Neutrophil (primary cell): ENCODE results near the gene SENP3.

Experiments used
- H3K27ac ChIP-seq: fragments of 200-600 bp; sonication (generic); 2 replicates; pipeline ENCODE4 v1.5.1; 2016; ENCODE audit warnings: mild to moderate bottlenecking, moderate library complexity
- H3K27me3 ChIP-seq: fragments of 200-600 bp; sonication (generic); 2 replicates; pipeline ENCODE4 v1.6.0; 2016; ENCODE audit warnings: mild to moderate bottlenecking
- H3K36me3 ChIP-seq: fragments of 200-600 bp; sonication (generic); 2 replicates; pipeline ENCODE4 v1.5.1; 2017
- H3K4me1 ChIP-seq, 2 experiments: fragments of 200-600 bp in 1 of 2; sonication (generic) in 1 of 2; 1 replicate in 1 of 2; 2 replicates in 1 of 2; pipeline versions ENCODE4 v1.5.1 to v1.6.1; 2013 to 2016; ENCODE audit warnings: low read depth in 1 of 2, low read length in 1 of 2, mild to moderate bottlenecking in 1 of 2, moderate library complexity in 1 of 2; ENCODE audit not compliant: control insufficient read depth in 1 of 2, insufficient read depth in 1 of 2
- H3K4me3 ChIP-seq, 2 experiments: fragments of 200-600 bp in 1 of 2; sonication (generic) in 1 of 2; 1 replicate in 1 of 2; 2 replicates in 1 of 2; pipeline ENCODE4 v1.5.1; 2013 to 2016; ENCODE audit warnings: low read depth in 1 of 2, low read length in 1 of 2, mild to moderate bottlenecking in 1 of 2, moderate library complexity in 1 of 2
- H3K9me3 ChIP-seq: fragments of 200-600 bp; sonication (generic); 2 replicates; pipeline ENCODE4 v1.5.1; 2016
- CTCF ChIP-seq: fragments of 200-600 bp; sonication (generic); IDR thresholded peaks from 2 replicates; pipeline ENCODE4 v1.5.1; 2016; ENCODE audit warnings: antibody characterized with exemption

SENP3 gene

GRCh38 chr17:7557147-7557764 is 4.5 kb upstream of the SENP3 start:
- Histone ChIP-seq H3K9me3 (no peaks in the 10 kb centered on the region), H3K4me1 (peaks cover 63 to 70% of the 10 kb centered on the region in 2 experiments), H3K27ac (peak overlapping the region; percentile 92), H3K4me3 (peak overlapping the region in 1 of 2 experiments; percentile 88), H3K36me3 (peaks cover 14% of the 10 kb centered on the region), H3K27me3 (no peaks in the 10 kb centered on the region)
- no peak for TF ChIP-seq CTCF

GRCh38 chr17:7557775-7558543 is 3.8 kb upstream of the SENP3 start:
- peak; percentile 42 for TF ChIP-seq CTCF
- no peaks in the 10 kb centered on the region for H3K27me3 ChIP-seq
- peaks cover 64 to 70% of the 10 kb centered on the region in 2 experiments for H3K4me1 ChIP-seq
- no peaks in the 10 kb centered on the region for H3K9me3 ChIP-seq
- H3K4me3 ChIP-seq = peak overlapping the region; percentile 80 to 88
- peak overlapping the region; percentile 92 for H3K27ac ChIP-seq
- H3K36me3 ChIP-seq = peaks cover 14% of the 10 kb centered on the region

GRCh38 chr17:7558544-7559319 is 3.0 kb upstream of the SENP3 start, which contains the start of gene TNFSF13:
Gene TNFSF13 (plus strand): TSS chr17:7558750. CDS start chr17:7559040, 290 bp downstream.
- H3K4me1 ChIP-seq = peaks cover 58 to 63% of the 10 kb centered on the region in 2 experiments
- no peaks in the 10 kb centered on the region for H3K27me3 ChIP-seq
- H3K9me3 ChIP-seq = no peaks in the 10 kb centered on the region
- peaks cover 15% of the 10 kb centered on the region for H3K36me3 ChIP-seq
- peak within 1 kb of the TSS; percentile 92 for H3K27ac ChIP-seq
- no peak for TF ChIP-seq CTCF
- H3K4me3 ChIP-seq = peak within 1 kb of the TSS; percentile 80 to 88

GRCh38 chr17:7559320-7560171 is 2.2 kb upstream of the SENP3 start:
- Histone ChIP-seq H3K27ac (peak overlapping the region; percentile 92), H3K9me3 (no peaks in the 10 kb centered on the region), H3K4me3 (peak overlapping the region; percentile 80 to 88), H3K36me3 (peaks cover 23% of the 10 kb centered on the region), H3K27me3 (no peaks in the 10 kb centered on the region), H3K4me1 (peaks cover 55 to 61% of the 10 kb centered on the region in 2 experiments)
- no peak for TF ChIP-seq CTCF
